AG09309 (cell line): Measurements from ENCODE around the gene TBRG4.

Experiments
- DNase-seq: peaks from one replicate; pipeline ENCODE4 v3.0.0-alpha.2; 2010; ENCODE audit warnings: low read depth
- H3K4me3 ChIP-seq: 2 replicates; pipeline ENCODE4 v1.5.1; 2011; ENCODE audit warnings: mild to moderate bottlenecking, low read depth, low read length, moderate library complexity; ENCODE audit not compliant: control insufficient read depth
- TF ChIP-seq, protein P1 (sequence below): IDR thresholded peaks from 2 replicates; pipeline ENCODE4 v1.5.1; 2011; ENCODE audit warnings: mild to moderate bottlenecking, low read depth, low read length, inconsistent platforms; ENCODE audit not compliant: insufficient read depth, control insufficient read depth; ENCODE audit errors: missing control alignments

TBRG4 gene

DNA sequence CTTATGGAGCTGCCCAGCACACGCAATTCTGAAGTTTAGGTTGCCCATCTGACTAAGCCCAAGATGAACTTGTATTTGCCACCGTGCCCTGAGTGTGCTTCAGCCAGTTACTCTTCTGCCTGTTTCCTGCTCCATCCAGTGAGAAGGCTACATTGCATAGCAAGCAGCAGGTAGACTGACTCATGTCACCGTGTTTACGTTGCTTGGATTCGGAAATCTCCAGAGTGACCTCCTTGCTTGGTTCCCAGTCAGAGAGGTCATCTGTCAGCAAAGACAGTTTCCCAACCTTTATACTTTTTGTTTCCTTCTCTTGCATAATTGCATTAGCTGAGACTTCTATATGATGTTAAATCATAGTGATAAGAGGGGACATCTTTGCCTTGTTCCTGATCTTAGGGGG is 53.6 kb downstream of the TBRG4 start:
- DNase-seq: no peak
- no peak overlapping the region for H3K4me3 ChIP-seq
- TF ChIP-seq, protein P1, sequence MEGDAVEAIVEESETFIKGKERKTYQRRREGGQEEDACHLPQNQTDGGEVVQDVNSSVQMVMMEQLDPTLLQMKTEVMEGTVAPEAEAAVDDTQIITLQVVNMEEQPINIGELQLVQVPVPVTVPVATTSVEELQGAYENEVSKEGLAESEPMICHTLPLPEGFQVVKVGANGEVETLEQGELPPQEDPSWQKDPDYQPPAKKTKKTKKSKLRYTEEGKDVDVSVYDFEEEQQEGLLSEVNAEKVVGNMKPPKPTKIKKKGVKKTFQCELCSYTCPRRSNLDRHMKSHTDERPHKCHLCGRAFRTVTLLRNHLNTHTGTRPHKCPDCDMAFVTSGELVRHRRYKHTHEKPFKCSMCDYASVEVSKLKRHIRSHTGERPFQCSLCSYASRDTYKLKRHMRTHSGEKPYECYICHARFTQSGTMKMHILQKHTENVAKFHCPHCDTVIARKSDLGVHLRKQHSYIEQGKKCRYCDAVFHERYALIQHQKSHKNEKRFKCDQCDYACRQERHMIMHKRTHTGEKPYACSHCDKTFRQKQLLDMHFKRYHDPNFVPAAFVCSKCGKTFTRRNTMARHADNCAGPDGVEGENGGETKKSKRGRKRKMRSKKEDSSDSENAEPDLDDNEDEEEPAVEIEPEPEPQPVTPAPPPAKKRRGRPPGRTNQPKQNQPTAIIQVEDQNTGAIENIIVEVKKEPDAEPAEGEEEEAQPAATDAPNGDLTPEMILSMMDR: no peak

DNA sequence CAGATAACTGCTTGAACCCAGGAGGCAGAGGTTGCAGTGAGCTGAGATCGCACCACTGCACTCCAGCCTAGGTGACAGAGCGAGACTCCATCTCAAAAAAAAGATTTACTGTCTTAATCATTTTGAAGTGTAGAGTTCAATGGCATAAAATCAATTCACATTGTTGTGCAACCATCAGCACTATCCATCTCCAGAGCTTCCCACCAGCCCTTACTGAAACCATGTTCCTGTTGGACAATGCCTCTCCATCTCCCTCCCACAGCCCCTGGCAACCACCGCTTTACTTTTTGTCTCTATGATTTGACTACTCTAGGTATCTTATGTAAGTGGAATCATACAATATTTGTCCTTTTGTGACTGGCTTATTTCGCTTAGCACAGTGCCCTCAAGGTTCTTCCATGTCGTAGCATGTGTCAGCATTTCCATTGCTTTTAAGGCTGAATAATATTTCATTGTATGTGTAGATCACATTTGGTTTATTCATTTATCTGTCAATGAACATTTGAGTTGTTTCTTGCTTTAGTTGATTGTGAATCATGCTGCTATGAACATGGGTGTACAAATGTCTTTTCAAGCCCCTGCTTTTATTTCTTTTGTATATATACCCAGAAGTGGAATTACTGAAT is 55.8 kb downstream of the TBRG4 start:
- DNase-seq: no peak
- H3K4me3 ChIP-seq: no peak overlapping the region

DNA sequence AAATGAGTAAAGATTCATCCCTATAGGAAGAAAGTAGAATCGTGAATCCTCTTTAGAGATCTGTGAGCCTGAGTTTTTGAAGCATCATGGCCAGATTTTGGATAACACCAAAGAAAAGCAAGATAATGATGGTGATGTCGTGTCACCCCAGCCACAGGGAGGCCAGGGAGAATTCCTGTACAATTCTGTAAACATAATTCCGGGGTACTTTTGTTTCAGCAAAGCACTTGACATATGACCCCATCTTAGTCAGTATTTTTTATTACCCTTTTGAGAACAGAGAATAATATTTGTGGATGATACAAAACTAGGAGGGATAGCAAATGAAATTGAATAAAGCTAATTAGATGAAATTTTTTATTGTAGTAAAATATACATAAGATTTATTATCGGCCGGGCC is 56.5 kb downstream of the TBRG4 start:
- no peak for DNase-seq
- no peak overlapping the region for H3K4me3 ChIP-seq
- TF ChIP-seq, protein P1: no peak

More for the DNA sequence above, 55.8 kb downstream of the TBRG4 start:
- TF ChIP-seq, protein P1: no peak

DNA sequence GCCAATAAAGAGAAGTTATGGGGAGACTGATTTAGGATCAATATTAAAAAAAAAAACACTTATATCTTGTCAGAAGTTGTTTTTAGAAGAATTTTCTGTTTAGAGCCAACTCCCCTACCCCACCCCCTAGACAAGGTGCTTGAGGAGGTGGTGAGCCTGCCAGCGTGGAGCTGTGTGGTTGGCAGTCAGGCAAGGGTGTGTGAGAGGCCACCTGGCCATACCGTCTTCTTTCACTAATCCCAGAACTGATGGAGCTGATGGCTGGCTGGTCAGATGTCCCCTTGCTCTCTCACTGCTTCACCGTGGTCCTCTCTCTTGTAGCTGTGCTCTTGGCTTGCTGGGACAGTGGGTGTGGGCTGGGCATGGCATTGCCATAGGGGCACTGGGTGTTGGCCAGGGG is 57.1 kb downstream of the TBRG4 start:
- H3K4me3 ChIP-seq: no peak overlapping the region
- TF ChIP-seq, protein P1: no peak
- no peak for DNase-seq

DNA sequence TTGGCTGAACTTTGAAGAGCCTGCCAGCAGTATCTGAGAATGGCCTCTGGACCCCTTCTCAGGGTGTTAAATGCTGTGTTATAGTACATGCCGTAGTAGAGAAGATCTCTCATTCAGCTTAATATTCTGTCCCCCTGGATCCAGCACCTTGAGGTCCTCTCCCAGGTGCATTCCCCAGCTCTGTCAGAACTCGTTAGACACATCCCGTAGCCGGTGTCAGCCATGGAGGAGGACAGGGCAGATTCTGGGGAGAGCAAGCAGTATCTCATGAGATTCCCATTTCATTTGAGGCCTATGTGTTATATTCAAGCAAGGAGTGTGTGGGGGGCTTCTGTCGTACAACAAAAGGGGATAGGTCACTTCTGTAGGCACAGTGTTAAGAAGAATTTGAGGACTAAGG is 57.6 kb downstream of the TBRG4 start:
- TF ChIP-seq, protein P1: no peak
- DNase-seq: no peak

DNA sequence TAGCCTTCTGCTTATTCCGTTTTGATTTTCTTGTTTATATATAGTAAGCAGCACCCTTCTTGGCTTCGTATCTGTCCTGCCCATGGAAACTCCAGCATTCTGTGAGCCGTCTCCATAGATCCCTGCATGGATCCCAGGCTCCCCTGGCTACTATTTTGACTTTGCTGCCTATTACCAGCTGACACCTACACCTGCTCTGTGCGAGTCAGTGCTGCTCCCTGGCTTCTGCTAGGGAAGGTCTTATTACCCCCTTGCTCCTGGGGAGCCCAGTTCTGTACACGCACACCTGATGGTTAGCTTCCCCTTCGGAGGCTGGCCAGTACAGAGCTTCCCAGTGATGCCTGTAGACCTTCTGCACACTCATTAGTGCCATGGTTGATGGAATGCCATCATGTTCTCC is 58.1 kb downstream of the TBRG4 start:
- no peak overlapping the region for H3K4me3 ChIP-seq
- DNase-seq: no peak
- TF ChIP-seq, protein P1: no peak

More for the DNA sequence above, 57.6 kb downstream of the TBRG4 start:
- H3K4me3 ChIP-seq: no peak overlapping the region
